Keratinocyte (primary cell): Measurements from ENCODE around the gene HYDIN. TPM values are rescaled to one million over a fixed set of nuclear protein-coding genes. Genes with fewer than 3 reads are reported as not detected.

Source experiments
- DNase-seq: peaks from one replicate; pipeline ENCODE4 v3.0.0-alpha.2; 2011; ENCODE audit warnings: low read depth, missing footprints, low spot score
- FAIRE-seq: peaks from 2 replicates; lab custom pipeline; 2011; peaks lifted over from hg19 to GRCh38; lab: Jason Lieb, UNC
- H2AFZ ChIP-seq: 2 replicates; pipeline ENCODE4 v1.6.0; 2012; ENCODE audit warnings: low read length, control low read depth, inconsistent platforms; ENCODE audit not compliant: control insufficient read depth
- H3K27ac ChIP-seq: 2 replicates; pipeline ENCODE4 v1.5.1; 2011; ENCODE audit warnings: low read length; ENCODE audit not compliant: control insufficient read depth, insufficient read depth
- H3K27me3 ChIP-seq: 3 replicates; pipeline ENCODE4 v1.6.0; 2011; ENCODE audit warnings: low read length; ENCODE audit not compliant: control insufficient read depth, insufficient read depth; ENCODE audit errors: extremely low read depth
- H3K36me3 ChIP-seq, 2 experiments: 2 replicates in 1 of 2; 3 replicates in 1 of 2; pipeline ENCODE4 v1.5.1; 2011; ENCODE audit warnings: low read length in 2 of 2, mild to moderate bottlenecking in 1 of 2; ENCODE audit not compliant: control insufficient read depth in 2 of 2, insufficient read depth in 2 of 2; ENCODE audit errors: extremely low read depth in 1 of 2
- H3K4me1 ChIP-seq: 3 replicates; pipeline ENCODE4 v1.5.1; 2011; ENCODE audit warnings: low read length; ENCODE audit not compliant: control insufficient read depth, insufficient read depth; ENCODE audit errors: extremely low read depth
- H3K4me2 ChIP-seq: 3 replicates; pipeline ENCODE4 v1.6.0; 2011; ENCODE audit warnings: low read depth, low read length; ENCODE audit not compliant: control insufficient read depth, insufficient read depth; ENCODE audit errors: extremely low read depth
- H3K4me3 ChIP-seq, 3 experiments: fragments of 200-600 bp in 1 of 3; sonication (generic) in 1 of 3; 2 replicates in 2 of 3; 3 replicates in 1 of 3; pipeline ENCODE4 v1.5.1; 2011 to 2016; ENCODE audit warnings: low read length in 3 of 3, mild to moderate bottlenecking in 3 of 3, control low read depth in 2 of 3, inconsistent platforms in 1 of 3, low read depth in 1 of 3, mixed read lengths in 1 of 3, mixed run types in 1 of 3, moderate library complexity in 1 of 3; ENCODE audit not compliant: control insufficient read depth in 2 of 3, insufficient read depth in 2 of 3; ENCODE audit errors: extremely low read depth in 1 of 3
- H3K79me2 ChIP-seq: 2 replicates; pipeline ENCODE4 v1.6.0; 2012; ENCODE audit warnings: low read length; ENCODE audit not compliant: control insufficient read depth, insufficient read depth
- H3K9ac ChIP-seq: 3 replicates; pipeline ENCODE4 v1.6.0; 2011; ENCODE audit warnings: low read length; ENCODE audit not compliant: control insufficient read depth, insufficient read depth; ENCODE audit errors: extremely low read depth
- H3K9me1 ChIP-seq: 3 replicates; pipeline ENCODE4 v1.6.0; 2011; ENCODE audit warnings: low read length; ENCODE audit not compliant: control insufficient read depth, insufficient read depth; ENCODE audit errors: extremely low read depth
- H3K9me3 ChIP-seq: 2 replicates; pipeline ENCODE4 v1.5.1; 2012; ENCODE audit warnings: low read depth, low read length; ENCODE audit not compliant: control insufficient read depth
- H4K20me1 ChIP-seq: 3 replicates; pipeline ENCODE4 v1.6.0; 2011; ENCODE audit warnings: low read length; ENCODE audit not compliant: control insufficient read depth, insufficient read depth; ENCODE audit errors: extremely low read depth
- CTCF ChIP-seq, 3 experiments: IDR thresholded peaks in 1 of 3; conservative IDR thresholded peaks in 1 of 3; optimal IDR thresholded peaks in 1 of 3; 2 replicates in 2 of 3; 3 replicates in 1 of 3; pipeline versions ENCODE3 to v1.5.1; 2011; ENCODE audit warnings: low read length in 3 of 3, mild to moderate bottlenecking in 3 of 3, moderate library complexity in 2 of 3, control low read depth in 1 of 3, inconsistent platforms in 1 of 3; ENCODE audit not compliant: insufficient read depth in 2 of 3; ENCODE audit errors: extremely low read depth in 1 of 3
- EZH2 ChIP-seq: IDR thresholded peaks from one replicate; pipeline ENCODE4 v1.6.1; 2012; ENCODE audit warnings: inconsistent platforms, mild to moderate bottlenecking, low read length, moderate library complexity
- dilution Hi-C: fragments of 300-500 bp; cut with MboI; formaldehyde crosslinking; loops from one replicate; pipeline ENCODE4 v1.7.0; 2020; ENCODE audit warnings: low sequenced_read_pairs; ENCODE audit not compliant: extremely low pct_ligation_motif_present
- polyA plus RNA-seq, 5 experiments: library from polyadenylated mRNA; depleted of rRNA in 3 of 5; stranded (reverse) in 3 of 5; stranded (forward) in 1 of 5; unstranded in 1 of 5; fragments of >200 nt; gene quantifications; 1 replicate in 1 of 5; 2 replicates in 3 of 5; 3 replicates in 1 of 5; pipeline versions ENCODE4 v1.2.1 to v1.2.3, GENCODE V29; 2011 to 2012; ENCODE audit warnings: missing spikeins in 2 of 5, low read depth in 1 of 5, low replicate concordance in 1 of 5

Gene HYDIN
- polyA plus RNA-seq, 1 donor (not counting 4 experiments of a cell fraction or from before 2014, with no cell fraction given): 0.49 TPM

- DNase-seq (no peak), FAIRE-seq (no peak)
- dilution Hi-C loops: no loop called here
- no peaks in the 10 kb centered on the region for H3K27me3 ChIP-seq
- H3K27ac ChIP-seq: no peak overlapping the region
- no peaks in the 10 kb centered on the region for H3K4me1 ChIP-seq
- no peaks in the 10 kb centered on the region for H4K20me1 ChIP-seq
- no peak overlapping the region for H3K9ac ChIP-seq
- TF ChIP-seq EZH2: no peak
- no peak for TF ChIP-seq CTCF (optimal IDR thresholded peaks at IDR 0.05 in 1 of 3, IDR thresholded peaks at IDR 0.05 in 1 of 3, conservative IDR thresholded peaks at IDR 0.05 in 1 of 3; ENCODE audit: extremely low read depth in 1 of 3, insufficient read depth in 2 of 3, low read length in 3 of 3)
- no peak overlapping the region for H3K4me3 ChIP-seq
- no peaks in the 10 kb centered on the region for H3K9me1 ChIP-seq
- H3K79me2 ChIP-seq: no peaks in the 10 kb centered on the region
- H3K4me2 ChIP-seq: no peak overlapping the region
- no peak overlapping the region for H2AFZ ChIP-seq
- no peaks in the 10 kb centered on the region for H3K36me3 ChIP-seq
- no peaks in the 10 kb centered on the region for H3K9me3 ChIP-seq
Measured at GRCh38 chr16:71258372-71258771, 27.9 kb upstream of the HYDIN start.

GRCh38 chr16:71257768-71258167 is 27.2 kb upstream of the HYDIN start:
- Histone ChIP-seq H2AFZ (no peak overlapping the region), H3K79me2 (no peaks in the 10 kb centered on the region), H3K9ac (no peak overlapping the region), H3K4me1 (no peaks in the 10 kb centered on the region), H3K9me3 (no peaks in the 10 kb centered on the region), H3K9me1 (no peaks in the 10 kb centered on the region), H3K27me3 (no peaks in the 10 kb centered on the region), H4K20me1 (no peaks in the 10 kb centered on the region), H3K27ac (no peak overlapping the region), H3K36me3 (no peaks in the 10 kb centered on the region), H3K4me2 (no peak overlapping the region), H3K4me3 (no peak overlapping the region)
- dilution Hi-C loops: no loop called here
- TF ChIP-seq CTCF (optimal IDR thresholded peaks at IDR 0.05 in 1 of 3, IDR thresholded peaks at IDR 0.05 in 1 of 3, conservative IDR thresholded peaks at IDR 0.05 in 1 of 3; ENCODE audit: extremely low read depth in 1 of 3, insufficient read depth in 2 of 3, low read length in 3 of 3): no peak
- no peak for TF ChIP-seq EZH2
- DNase-seq (no peak), FAIRE-seq (no peak)
